GM18526 (cell line): ENCODE measurements around the gene RFC3.

Experiments used
- POLR2A ChIP-seq: IDR thresholded peaks from 3 replicates; pipeline ENCODE4 v1.6.1; 2011; ENCODE audit not compliant: insufficient read length; ENCODE audit errors: extremely low read depth

RFC3 gene

GRCh38 chr13:33817901-33818706 is at the start of gene RFC3:
RFC3 (plus strand) TSS chr13:33818149; CDS start chr13:33818179, 30 bp downstream.
- TF ChIP-seq POLR2A = peak; percentile 73

- no peak for TF ChIP-seq POLR2A
These were observed 46.7 kb upstream of the RFC3 start for GRCh38 chr13:33771296-33771695.

DNA sequence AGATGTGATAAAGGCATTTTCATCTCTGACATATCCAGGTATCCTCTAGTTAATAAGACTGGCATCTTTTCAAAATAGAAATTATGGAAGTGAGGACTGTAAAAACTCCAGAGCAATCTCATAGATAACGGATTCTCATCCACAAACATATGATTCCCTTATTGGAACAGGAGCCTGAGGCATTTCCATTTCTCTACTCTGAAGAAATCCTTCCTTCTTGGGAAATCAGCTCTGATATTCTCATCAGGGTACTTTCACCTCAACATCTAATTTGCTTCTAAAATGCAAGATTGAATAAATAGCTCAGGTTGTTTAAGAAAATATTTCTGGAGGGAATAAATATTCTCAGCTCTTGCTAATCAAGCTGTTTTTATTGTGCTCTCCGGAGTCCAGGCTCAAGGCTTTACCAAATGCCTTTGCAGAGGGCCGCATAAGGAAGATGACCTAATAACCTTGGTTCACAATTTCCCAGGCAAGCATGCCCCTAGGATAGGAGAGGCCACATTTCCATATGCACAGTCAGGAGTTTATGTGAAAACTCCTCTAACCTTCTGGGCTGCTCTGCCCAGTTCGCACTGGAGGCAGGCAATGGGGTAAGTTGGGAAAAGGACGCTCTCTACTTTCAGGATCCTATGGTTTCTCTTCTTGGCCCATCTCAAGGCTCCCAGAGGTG is 44.0 kb upstream of the RFC3 start:
- no peak for TF ChIP-seq POLR2A

DNA sequence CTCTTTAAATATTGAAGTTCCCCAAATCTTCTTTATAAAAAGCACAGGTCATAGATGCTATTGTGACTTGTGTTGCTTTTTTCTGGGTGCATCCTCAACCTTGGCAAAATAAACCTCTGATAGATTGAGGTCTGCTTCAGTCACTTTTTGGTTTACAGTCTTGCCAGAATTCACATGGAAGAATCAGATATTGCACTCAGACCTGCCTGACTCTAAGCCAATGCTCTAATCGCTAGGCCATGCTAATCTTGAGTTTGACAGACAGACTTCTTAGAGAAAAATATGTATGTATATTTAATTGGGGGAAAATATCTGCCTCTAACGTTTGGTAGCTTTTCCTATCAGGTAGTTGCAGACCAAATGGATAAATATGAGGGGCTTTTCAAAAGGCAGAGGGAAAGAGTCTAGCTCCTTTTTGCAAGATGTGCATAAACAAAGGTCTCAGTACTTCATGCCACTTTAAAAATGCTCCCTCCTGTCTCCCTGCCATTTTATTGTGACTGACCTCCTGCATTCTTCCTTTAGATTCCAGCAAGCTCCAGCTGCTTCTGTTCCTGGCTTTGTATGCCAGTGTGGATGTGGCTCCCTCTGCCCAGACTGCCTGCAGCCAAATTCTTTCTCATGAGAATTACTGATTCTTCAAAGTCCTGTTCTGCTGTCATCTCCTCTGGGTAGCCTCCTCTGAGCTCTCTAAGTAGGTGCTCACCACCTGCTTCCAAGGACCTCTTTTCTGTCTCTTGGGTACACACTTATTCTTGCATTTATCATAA is 42.4 kb upstream of the RFC3 start:
- TF ChIP-seq POLR2A = no peak

DNA sequence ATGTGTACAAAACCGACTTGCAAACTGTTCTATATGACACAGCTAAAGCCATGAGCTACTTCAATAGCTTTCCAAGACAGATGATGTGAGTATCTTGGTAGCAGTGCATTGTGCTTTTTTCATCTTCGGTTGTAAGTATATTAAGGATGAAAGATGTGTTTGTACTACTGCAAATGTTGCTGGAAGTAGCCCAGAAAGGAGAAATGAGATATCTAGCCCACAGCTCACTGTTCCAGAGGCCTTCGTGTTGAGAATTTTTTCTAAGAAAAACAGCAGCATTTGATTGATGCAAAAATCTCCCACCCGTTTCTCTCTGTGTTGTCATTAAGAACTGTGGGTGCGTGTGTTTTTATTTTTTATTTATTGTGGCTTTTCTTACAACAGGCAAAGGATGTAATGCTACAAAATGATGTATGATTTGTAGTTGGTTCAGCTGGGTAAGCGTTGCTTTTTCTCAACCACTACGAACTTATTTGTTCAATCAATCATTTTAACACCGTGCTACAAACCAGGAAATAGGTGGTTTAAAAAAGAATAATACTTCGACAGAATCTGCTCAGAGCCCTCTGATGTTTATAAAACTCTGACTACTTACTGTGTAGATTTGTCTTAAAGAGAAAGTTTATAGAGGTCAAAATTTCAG is 41.6 kb upstream of the RFC3 start:
- TF ChIP-seq POLR2A = no peak

DNA sequence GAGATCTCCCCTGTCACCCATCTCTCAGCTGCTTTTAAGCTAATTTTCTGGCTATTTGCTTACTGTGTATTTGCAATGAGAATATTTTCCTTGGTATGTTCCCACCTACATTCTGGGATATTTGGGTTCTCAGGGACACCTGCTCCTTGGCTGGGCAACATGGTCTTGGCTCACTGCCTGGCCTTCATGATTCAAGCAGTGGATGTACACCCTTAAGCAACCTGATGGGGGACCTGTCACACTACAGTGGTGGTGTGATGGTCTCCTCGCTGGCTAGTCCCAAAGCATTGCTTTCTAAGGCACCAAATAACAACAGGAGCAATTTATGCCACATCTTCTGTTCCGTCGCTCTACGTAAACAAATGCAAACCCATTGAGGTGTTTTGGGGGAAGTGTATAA is 35.3 kb upstream of the RFC3 start:
- no peak for TF ChIP-seq POLR2A

GRCh38 chr13:33784738-33785137 is 33.2 kb upstream of the RFC3 start:
- TF ChIP-seq POLR2A = no peak

DNA sequence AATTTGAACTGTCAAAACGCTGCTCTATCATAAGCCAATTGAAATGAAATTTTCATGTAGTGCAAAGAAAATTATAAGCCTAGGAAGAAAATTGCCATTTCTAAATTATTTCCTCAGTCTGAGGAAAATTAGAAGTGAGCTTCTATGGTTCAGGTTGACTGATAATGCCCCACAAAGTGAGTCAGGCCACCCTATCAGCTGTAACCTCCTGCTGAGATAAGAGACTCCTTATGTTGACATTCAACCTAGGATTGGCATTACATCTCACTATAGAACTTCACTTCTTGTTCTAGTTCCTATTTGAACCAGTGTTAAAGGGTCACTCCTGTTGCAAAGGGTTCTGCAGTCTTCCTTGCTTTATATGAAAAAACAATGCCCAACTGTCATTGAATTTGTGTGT is 32.6 kb upstream of the RFC3 start:
- no peak for TF ChIP-seq POLR2A

DNA sequence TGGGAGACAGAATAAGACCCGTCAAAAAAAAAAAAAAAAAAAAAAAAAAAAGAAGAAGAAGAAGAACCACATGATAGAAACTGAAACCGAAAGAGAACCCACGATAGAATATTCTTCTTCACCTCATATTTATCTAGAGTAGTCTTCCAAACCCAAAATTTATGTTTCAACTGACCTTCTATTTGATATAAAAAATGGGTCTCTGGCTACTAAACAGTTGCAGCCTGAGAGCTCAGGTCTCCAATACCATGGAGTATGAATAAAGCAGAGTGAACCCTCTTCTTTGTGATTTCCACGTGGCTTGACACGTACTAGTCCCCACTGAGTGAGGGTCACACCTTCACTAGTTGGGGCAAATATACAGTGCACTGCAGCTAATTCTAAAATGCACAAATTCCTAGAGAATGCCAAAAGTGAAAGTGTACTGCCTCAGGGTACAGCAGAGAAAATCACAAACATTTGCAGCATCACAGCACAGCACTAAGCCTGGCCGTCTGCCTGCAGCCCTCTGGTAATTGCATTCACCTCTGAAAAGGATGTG is 30.8 kb upstream of the RFC3 start:
- TF ChIP-seq POLR2A = no peak

DNA sequence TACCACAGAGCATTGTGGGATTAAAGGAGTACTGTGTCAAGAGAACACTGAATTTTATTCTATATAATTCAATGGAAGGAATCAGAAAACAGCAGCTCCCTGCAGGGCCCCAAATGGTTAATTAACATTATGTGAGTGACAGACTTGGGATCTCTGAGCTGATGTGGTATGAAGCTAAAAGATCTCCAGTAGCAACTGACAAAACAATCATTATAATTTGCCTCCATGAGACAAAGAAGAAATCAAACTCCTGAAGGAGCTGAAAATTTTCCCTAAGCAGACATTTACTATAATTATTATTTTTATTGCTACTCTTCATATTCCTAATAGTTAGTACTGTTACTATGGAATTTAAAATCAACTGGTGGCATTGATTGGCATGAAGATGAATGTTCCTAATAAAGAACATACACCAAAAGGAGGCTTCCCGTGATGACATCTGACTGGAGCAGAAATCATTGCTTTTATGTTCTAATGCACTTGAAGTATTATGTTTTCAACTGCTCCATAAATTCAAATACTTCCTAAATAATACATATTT is 28.8 kb upstream of the RFC3 start:
- no peak for TF ChIP-seq POLR2A

- no peak for TF ChIP-seq POLR2A
These were observed 28.2 kb upstream of the RFC3 start for GRCh38 chr13:33789739-33790138.

DNA sequence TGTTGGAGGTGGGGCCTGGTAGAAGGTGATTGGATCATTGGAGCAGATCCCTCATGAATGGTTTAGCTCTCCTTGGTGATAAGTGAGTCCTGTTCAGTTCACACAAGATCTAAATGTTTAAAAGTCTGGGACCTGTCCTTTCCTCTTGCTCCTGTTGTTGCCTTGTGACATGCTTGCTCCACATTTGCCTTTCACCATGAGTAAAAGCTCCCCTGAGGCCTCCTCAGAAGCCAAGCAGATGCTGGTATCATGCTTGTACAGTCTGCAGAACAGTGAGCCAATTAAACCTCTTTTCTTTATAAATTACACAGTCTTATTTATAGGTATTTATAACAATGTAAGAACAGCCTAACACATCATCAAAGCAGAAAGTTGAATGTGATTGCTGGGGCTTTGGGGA is 24.2 kb upstream of the RFC3 start:
- TF ChIP-seq POLR2A = no peak

DNA sequence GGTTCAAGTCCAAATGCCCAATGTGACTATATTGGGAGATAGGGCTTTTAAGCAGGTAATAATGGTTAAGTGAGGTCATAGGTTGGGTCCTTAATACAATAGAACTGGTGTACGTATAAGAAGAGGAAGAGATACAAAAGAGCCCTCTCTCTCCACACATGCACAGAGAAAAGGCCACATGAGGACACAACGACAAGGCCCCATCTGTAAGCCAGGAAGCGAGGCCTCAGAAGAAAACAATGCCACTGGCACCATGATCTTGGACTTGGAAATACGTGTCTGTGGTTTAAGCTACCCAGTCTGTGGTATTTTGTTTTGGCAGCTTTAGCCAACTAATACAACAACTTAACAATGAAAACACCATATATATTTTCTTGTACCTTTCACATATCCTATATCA is 23.4 kb upstream of the RFC3 start:
- no peak for TF ChIP-seq POLR2A

DNA sequence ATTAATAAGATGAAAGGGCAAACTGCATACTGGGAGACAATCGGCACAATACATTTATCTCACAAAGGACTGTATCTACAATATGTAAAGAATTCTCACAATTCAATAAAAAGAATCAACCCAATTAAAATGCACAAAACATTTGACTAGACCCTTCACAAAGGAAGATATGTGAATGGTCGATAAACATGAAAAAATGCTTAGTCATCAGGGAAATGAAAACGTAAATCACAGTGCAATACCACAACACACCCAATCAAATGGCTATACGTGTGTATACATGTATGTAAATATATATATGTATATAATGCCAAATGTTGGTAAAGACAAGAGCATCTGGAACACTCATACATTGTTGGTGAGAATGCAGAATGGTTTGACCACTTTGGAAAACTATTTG is 21.9 kb upstream of the RFC3 start:
- no peak for TF ChIP-seq POLR2A

DNA sequence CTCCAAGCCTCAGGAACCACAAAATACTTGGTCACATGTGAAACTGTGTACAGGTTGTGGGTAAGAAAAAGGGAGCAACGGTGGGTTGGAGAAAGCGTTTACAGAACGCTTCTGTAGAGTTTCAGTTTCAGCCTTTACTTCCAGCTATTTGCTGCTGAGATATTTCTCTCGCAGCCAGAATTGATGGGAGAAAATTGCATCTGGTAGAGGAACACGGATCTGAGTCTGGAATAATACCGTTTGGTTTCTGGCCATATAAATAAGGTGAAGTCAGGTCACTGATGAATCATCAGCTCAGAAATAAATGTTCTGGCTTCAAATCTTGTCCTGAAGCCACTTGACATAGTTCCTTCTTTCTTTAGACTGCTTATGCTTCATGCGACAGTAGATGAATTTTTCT is 20.3 kb upstream of the RFC3 start:
- TF ChIP-seq POLR2A = no peak

GRCh38 chr13:33798023-33798422 is 19.9 kb upstream of the RFC3 start:
- TF ChIP-seq POLR2A = no peak
